ENCODE measurements around the gene TNFAIP3. TPM values are rescaled to one million over a fixed set of nuclear protein-coding genes. Genes with fewer than 3 reads are reported as not detected.

The TNFAIP3 gene
- polyA plus RNA-seq, 1 experiment = 6.3 TPM

DNA sequence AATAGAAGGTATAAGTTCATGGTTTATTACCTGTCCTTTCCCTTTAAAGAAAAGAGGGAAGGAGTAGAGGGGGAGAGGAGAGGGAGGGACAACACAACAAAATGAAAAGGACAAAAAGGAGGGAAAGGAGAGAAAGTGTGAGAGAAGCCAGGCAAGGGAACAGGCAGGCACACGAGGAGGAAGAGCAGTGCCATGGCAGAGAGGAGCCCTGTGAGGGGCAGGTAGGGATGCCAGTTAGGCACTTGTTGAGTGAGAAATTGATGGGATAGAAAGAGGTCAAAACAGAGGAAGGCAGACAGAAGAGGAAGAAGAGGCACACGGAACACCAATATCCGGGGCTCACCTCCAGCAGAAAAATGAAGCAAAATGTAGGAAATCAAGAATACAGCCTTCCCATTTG lies 42.5 kb downstream of the TNFAIP3 start:
- no peaks in the 10 kb centered on the region for H3K27me3 ChIP-seq (ENCODE audit: control insufficient read depth, insufficient read depth, low read length)
- no peak for DNase-seq (ENCODE audit: low read depth)
- ChIA-PET CTCF (no interaction called here), POLR2A (no interaction called here)
- TF ChIP-seq, protein P1, sequence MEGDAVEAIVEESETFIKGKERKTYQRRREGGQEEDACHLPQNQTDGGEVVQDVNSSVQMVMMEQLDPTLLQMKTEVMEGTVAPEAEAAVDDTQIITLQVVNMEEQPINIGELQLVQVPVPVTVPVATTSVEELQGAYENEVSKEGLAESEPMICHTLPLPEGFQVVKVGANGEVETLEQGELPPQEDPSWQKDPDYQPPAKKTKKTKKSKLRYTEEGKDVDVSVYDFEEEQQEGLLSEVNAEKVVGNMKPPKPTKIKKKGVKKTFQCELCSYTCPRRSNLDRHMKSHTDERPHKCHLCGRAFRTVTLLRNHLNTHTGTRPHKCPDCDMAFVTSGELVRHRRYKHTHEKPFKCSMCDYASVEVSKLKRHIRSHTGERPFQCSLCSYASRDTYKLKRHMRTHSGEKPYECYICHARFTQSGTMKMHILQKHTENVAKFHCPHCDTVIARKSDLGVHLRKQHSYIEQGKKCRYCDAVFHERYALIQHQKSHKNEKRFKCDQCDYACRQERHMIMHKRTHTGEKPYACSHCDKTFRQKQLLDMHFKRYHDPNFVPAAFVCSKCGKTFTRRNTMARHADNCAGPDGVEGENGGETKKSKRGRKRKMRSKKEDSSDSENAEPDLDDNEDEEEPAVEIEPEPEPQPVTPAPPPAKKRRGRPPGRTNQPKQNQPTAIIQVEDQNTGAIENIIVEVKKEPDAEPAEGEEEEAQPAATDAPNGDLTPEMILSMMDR (IDR thresholded peaks at IDR 0.05; ENCODE audit: insufficient read depth, low read depth, low read length) = no peak
- H3K36me3 ChIP-seq (ENCODE audit: control insufficient read depth, insufficient read depth, low read length) = no peaks in the 10 kb centered on the region
- no peak overlapping the region for H3K4me3 ChIP-seq (ENCODE audit: low read depth, low read length)

DNA sequence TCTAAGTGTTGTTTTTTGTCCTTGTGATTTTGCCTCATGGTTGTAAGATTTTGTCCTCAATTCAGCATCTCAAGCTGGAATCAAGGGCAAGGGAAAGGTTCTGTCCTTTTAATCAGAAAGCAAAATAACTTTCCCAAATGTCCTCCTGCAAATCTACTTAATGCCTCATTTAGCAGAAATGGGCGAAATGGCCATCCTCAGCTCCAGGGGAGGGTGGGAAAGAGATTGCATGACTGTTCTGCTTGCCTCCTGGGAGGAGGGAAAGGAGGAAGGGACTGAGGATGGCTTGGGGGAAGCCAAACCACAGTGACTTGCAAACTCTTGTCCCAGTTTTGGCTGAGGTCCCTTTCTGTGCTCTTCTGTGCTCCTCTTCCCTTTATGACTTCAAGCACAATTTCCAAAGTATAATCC lies 43.4 kb downstream of the TNFAIP3 start:
- POLR2A ChIA-PET = no interaction called here
- H3K4me3 ChIP-seq (ENCODE audit: low read depth, low read length) = no peak overlapping the region
- no peaks in the 10 kb centered on the region for H3K36me3 ChIP-seq (ENCODE audit: control insufficient read depth, insufficient read depth, low read length)
- TF ChIP-seq, protein P1 (IDR thresholded peaks at IDR 0.05; ENCODE audit: insufficient read depth, low read depth, low read length) = no peak
- CTCF ChIA-PET = interaction anchor here (0.8 to 2.3 kb wide), 5 partner anchors 11 to 44 kb away, joined by 3 to 7 read pairs (median 3); partner anchors contain the start of gene TNFAIP3
- no peak for DNase-seq (ENCODE audit: low read depth)
- H3K27me3 ChIP-seq (ENCODE audit: control insufficient read depth, insufficient read depth, low read length) = no peaks in the 10 kb centered on the region

DNA sequence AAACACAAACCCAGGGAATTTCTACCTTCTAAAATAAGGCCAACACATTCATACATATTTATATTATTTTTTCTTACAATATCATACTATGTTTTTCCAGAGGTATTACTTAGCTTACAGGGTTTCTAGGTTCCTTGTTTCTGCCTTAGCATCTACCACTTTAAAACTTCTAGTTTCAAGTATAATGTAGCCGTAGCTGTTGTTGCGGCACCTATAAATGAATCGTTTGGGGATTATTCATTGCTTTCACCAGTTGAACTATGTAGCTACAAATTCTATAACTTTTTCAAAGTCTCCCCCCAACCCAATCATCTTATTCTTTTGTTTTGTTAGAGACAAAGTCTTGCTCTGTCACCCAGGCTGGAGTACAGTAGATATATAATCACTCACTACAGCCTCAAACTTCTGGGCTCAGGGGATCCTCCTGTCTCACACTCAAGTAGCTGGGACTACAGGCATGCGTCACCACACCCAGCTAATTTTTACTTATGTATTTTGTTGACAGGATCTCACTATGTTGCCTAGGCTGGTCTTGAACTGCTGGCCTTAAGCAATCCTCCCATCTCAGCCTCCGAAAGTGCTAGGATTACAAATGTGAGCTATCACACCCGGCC lies 43.9 kb downstream of the TNFAIP3 start:
- no peaks in the 10 kb centered on the region for H3K36me3 ChIP-seq (ENCODE audit: control insufficient read depth, insufficient read depth, low read length)
- ChIA-PET CTCF (interaction anchor here (0.8 to 2.3 kb wide), 6 partner anchors 11 to 44 kb away, joined by 3 to 7 read pairs (median 4); partner anchors contain the start of gene TNFAIP3), POLR2A (no interaction called here)
- no peak for DNase-seq (ENCODE audit: low read depth)
- H3K27me3 ChIP-seq (ENCODE audit: control insufficient read depth, insufficient read depth, low read length) = no peaks in the 10 kb centered on the region
- H3K4me3 ChIP-seq (ENCODE audit: low read depth, low read length) = no peak overlapping the region
- TF ChIP-seq, protein P1 (IDR thresholded peaks at IDR 0.05; ENCODE audit: insufficient read depth, low read depth, low read length) = no peak

DNA sequence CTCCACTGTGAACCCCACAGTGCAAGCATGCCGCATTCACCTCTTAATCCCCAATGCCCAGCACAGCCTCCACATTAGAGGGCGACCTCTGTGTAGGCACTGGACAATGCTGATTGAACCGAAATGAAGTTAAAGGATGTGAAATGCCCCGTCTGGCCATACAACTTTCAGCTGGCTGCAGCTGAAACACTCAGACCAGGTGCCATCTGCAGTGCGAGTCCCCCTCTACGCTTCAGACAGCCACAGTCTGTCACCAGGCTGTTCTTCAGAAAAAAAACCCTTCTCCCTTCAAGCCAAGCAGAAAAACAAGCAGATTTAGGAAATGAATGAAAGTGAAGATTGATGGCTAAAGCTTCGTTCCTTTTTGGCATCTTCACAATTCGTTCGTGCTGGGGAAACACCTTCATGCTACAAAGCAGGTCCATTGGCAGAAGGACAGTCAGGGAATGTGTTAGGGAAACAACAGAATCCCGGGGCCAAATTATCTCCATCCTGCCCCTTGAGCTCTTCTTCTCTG lies 44.7 kb downstream of the TNFAIP3 start:
- DNase-seq (ENCODE audit: low read depth) = no peak
- Histone ChIP-seq H3K36me3 (ENCODE audit: control insufficient read depth, insufficient read depth, low read length) (no peaks in the 10 kb centered on the region), H3K27me3 (ENCODE audit: control insufficient read depth, insufficient read depth, low read length) (no peaks in the 10 kb centered on the region), H3K4me3 (ENCODE audit: low read depth, low read length) (no peak overlapping the region)
- CTCF ChIA-PET = interaction anchor here (1.2 to 2.3 kb wide), 4 partner anchors 12 to 45 kb away, joined by 3 to 7 read pairs (median 4); partner anchors contain the start of gene TNFAIP3
- TF ChIP-seq, protein P1 (IDR thresholded peaks at IDR 0.05; ENCODE audit: insufficient read depth, low read depth, low read length) = no peak
- POLR2A ChIA-PET = interaction anchor here (0.6 kb wide), 1 partner anchor 12 kb away, joined by 3 read pairs; no protein-coding TSS in a partner anchor

DNA sequence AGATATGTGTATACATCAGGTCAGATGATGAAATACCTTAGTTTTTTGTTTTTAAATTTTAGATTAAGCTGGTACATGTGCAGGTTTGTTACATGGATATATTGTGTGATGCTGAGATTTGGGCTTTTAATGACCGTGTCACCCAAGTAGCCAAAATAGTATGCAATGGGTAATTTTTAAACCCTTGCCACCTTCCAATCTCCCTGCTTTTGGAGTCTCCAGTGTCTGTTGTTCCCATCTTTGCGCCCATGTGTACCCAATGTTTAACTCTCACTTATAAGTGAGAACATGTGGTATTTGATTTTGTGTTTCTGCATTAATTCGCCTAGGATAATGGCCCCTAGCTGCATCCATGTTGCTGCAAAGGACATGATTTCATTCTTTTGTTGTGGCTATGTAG lies 45.8 kb downstream of the TNFAIP3 start:
- POLR2A ChIA-PET = no interaction called here
- Histone ChIP-seq H3K27me3 (ENCODE audit: control insufficient read depth, insufficient read depth, low read length) (no peaks in the 10 kb centered on the region), H3K4me3 (ENCODE audit: low read depth, low read length) (no peak overlapping the region), H3K36me3 (ENCODE audit: control insufficient read depth, insufficient read depth, low read length) (no peaks in the 10 kb centered on the region)
- TF ChIP-seq, protein P1 (IDR thresholded peaks at IDR 0.05; ENCODE audit: insufficient read depth, low read depth, low read length) = no peak
- no peak for DNase-seq (ENCODE audit: low read depth)
- CTCF ChIA-PET = no interaction called here
